Activated CD4-positive, alpha-beta T cell treated with anti-CD3 and anti-CD28 coated beads for 4 hours (primary cell): ENCODE data around the gene SLC45A3.

Experiments
- DNase-seq, 2 donors: peaks; one replicate each; pipeline ENCODE4 v3.0.0-alpha.2; 2020

Gene SLC45A3

GRCh38 chr1:205632669-205633169 is 47.6 kb downstream of the SLC45A3 start:
- DNase-seq: no peak

- DNase-seq: peak; percentile 100
These were observed 48.3 kb downstream of the SLC45A3 start, which contains the start of gene ELK4 for GRCh38 chr1:205631768-205632668. TSS of gene ELK4 (minus strand) at chr1:205632011. CDS start at chr1:205623882, 8,129 bp downstream.

- peak; percentile 75 to 78 for DNase-seq
These were observed 49.1 kb downstream of the SLC45A3 start for GRCh38 chr1:205631010-205631767.

- no peak for DNase-seq
These were observed 49.7 kb downstream of the SLC45A3 start for GRCh38 chr1:205630651-205631009.

GRCh38 chr1:205630241-205630640 is 50.1 kb downstream of the SLC45A3 start:
- DNase-seq: no peak

- DNase-seq: no peak
These were observed 50.6 kb downstream of the SLC45A3 start for GRCh38 chr1:205629751-205630150.

- DNase-seq: no peak
These were observed 52.4 kb downstream of the SLC45A3 start for GRCh38 chr1:205627956-205628355.

- no peak for DNase-seq
These were observed 54.1 kb downstream of the SLC45A3 start for GRCh38 chr1:205626216-205626615.

GRCh38 chr1:205623646-205624045 is 56.7 kb downstream of the SLC45A3 start:
- no peak for DNase-seq

- no peak for DNase-seq
These were observed 60.0 kb downstream of the SLC45A3 start for GRCh38 chr1:205620269-205620668.

GRCh38 chr1:205619376-205619775 is 60.9 kb downstream of the SLC45A3 start:
- DNase-seq: no peak

GRCh38 chr1:205616563-205617293 is 63.6 kb downstream of the SLC45A3 start:
- no peak for DNase-seq

- DNase-seq: no peak
These were observed 64.5 kb downstream of the SLC45A3 start for GRCh38 chr1:205615789-205616188.

GRCh38 chr1:205613854-205614412 is 66.4 kb downstream of the SLC45A3 start:
- no peak for DNase-seq

GRCh38 chr1:205612556-205612955 is 67.8 kb downstream of the SLC45A3 start:
- DNase-seq: no peak

GRCh38 chr1:205612104-205612503 is 68.2 kb downstream of the SLC45A3 start:
- no peak for DNase-seq

GRCh38 chr1:205610901-205611466 is 69.3 kb downstream of the SLC45A3 start:
- DNase-seq: no peak

GRCh38 chr1:205610036-205610435 is 70.3 kb downstream of the SLC45A3 start:
- no peak for DNase-seq
